Measurements from ENCODE around the gene TCHP.

The TCHP gene

DNA sequence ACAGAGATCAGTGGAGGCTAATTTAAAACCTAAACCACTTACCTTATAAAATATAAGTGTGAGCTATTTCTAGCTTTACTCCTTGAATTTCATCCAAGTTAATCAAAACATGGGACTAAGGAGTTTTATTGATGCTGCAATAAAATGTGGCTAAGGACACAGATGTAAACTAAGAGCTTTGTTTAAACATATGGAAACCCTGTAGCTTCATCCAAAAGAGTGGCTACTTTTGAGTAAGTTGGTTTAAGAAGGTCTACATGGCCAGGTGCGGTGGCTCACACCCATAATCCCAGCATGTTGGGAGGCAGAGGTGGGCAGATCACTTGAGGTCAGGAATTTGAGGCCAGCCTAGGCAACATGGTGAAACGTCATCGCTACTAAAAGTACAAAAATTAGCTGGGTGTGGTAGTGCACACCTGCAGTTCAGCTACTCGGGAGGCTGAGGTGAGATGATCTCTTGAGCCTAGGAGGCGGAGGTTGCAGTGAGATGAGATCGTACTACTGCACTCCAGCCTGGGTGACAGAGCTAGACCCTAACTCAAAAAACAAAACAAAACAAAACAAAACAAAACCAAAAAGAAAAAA is 40.4 kb downstream of the TCHP start:
- DNase-seq = no peak

DNA sequence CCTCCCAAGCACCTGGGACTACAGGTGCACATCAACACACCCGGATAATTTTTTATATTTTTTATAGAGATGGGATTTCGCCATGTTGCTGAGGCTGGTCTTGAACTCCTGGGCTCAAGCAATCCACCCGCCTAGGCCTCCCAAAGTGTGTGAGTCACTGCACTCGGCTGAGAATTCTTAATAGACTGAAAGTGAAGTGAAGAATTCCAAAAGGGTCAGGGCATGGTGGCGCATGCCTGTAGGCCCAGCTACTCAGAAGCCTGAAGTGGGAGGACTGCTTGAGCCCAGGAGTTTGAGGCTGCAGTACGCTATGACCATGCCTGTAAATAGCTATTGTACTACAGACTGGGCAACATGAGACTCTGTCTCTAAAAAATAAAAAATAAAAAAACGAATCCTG is 43.7 kb downstream of the TCHP start:
- no peak for DNase-seq

GRCh38 chr12:109944561-109945359 is 44.7 kb downstream of the TCHP start:
- DNase-seq = no peak

DNA sequence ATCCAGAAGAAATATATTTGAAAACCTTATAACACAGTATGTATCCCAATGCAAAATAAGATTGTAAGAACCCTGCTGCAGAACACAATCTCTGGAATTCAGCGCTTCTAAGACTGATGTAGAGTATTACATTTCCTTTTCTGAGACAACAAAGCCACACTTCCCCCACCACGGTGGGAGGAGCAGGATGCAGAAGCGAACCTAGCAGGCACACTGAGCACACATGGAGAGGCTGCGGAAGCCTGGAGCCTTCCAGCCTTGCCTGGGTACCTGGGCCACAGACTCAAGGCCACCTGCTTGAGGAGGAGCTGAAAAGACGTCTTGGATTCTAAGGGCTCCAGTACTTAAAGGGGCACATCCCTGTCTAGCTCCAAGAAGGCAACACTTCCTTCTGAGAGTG is 46.4 kb downstream of the TCHP start:
- DNase-seq = no peak

DNA sequence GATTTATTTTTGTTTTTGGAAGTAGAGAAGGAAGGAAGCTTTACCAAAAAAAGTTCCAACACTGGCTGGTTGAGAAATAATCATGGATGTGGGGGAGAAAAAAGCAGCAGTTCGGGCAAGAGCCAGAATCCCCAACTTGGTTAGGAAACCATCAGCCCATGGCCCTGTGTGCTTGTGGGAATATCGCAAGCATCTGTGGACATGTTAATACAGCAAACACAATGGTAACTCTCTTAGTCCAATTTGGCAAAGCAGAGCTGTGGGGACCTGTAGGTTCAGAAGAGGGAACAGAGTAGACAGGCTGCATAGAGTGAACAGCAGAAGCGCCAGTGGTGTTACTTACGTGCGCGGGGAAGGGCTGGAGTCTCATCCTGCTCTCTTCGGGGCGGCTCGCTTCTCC is 46.8 kb downstream of the TCHP start:
- no peak for DNase-seq

- DNase-seq = no peak
Observed at GRCh38 chr12:109947521-109947920, 47.4 kb downstream of the TCHP start.

GRCh38 chr12:109948368-109948767 is 48.3 kb downstream of the TCHP start:
- no peak for DNase-seq

- no peak for DNase-seq
Observed at GRCh38 chr12:109949089-109949488, 49.0 kb downstream of the TCHP start.

DNA sequence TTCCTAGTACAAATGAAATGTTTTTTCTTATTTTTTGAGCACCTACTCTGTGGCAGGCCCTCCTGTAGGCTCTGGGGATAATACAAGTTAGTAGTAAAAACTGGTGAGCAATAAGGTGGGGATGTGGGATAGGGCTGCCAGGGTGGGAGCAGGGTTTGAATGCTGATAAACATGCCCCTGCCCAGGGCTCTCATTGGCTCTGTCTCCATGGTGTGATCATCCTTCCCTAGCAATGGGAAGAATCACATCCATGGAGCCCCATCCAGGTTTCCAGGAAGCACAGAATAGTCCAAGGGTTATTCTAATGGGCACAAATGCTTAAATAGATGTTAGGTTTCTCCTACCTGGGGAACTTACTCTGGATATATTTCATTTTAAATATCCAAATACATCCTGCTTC is 50.6 kb downstream of the TCHP start:
- no peak for DNase-seq

- DNase-seq = no peak
Observed at GRCh38 chr12:109951136-109951535, 51.1 kb downstream of the TCHP start.

GRCh38 chr12:109951751-109952150 is 51.7 kb downstream of the TCHP start:
- no peak for DNase-seq

DNA sequence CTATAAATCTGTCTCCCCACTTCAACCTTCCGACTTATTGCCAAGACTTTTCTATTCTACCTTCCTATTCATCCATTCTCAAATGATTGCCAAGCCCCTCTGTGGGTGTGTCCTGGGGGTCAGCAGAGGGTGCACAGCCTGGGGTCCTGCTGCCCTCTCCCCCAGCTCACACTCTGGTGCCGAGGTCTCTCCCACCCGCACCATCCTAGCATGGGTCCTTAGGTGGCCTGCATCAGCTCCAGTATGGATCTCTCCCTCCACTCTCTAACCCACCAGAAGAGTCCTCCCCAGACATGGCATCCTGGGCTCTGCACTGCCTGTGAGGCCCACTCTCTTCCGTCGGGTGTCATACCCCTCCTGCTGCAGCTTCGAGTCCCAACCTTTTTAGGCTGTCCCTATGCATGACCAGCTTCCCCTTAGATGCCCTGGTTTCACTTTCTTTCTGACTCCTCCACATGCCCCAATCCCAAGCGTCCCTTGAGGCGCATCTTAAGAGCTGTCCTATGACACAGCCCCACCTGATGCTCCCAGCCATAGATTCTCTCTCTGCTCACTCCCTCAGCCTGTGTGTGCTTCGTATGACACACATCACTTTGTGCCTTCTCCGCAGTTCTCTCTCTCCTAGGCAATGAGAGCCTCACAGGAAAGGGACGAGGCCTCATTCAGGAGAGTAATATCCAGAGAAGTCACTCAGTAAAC is 52.2 kb downstream of the TCHP start:
- DNase-seq = no peak

- DNase-seq = no peak
Observed at GRCh38 chr12:109952873-109953272, 52.8 kb downstream of the TCHP start.

- no peak for DNase-seq
Observed at GRCh38 chr12:109953656-109954055, 53.6 kb downstream of the TCHP start.

- DNase-seq = no peak
Observed at GRCh38 chr12:109958374-109958773, 58.3 kb downstream of the TCHP start.

DNA sequence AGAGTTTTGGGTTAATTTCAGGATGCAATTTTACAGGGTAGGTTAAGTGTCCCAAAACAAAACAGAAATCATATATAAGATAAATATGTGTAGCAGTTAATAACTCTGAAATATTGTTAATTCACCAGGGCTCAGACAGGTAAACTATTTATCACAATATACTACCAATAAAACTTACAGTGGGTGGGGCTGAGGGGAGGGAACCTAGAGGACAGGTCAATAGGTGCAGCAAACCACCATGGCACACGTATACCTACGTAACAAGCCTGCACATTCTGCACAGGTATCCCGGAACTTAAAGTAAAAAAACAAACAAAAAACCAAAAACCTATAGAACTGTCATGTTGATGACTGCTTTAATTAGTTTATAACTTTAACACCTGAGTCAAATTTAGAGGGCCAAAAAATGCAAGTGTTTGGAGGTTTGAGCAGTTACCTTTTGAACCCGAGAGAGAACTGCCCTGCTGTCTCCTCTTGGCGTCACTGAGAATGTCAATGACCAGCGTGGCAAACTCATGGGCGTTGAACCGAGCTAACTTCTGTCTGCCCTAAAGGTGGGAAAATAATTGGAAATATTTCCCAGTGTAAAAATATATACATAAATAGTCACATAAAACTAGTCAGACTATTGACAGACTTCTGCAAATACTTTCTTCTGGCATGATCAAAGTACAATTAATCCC is 59.5 kb downstream of the TCHP start:
- no peak for DNase-seq

GRCh38 chr12:109961201-109961600 is 61.1 kb downstream of the TCHP start:
- no peak for DNase-seq

- no peak for DNase-seq
Observed at GRCh38 chr12:109961612-109962011, 61.5 kb downstream of the TCHP start.

GRCh38 chr12:109962398-109962797 is 62.3 kb downstream of the TCHP start:
- DNase-seq = no peak

GRCh38 chr12:109963330-109963729 is 63.3 kb downstream of the TCHP start:
- DNase-seq = no peak

- no peak for DNase-seq
Observed at GRCh38 chr12:109963743-109964429, 63.8 kb downstream of the TCHP start.

DNA sequence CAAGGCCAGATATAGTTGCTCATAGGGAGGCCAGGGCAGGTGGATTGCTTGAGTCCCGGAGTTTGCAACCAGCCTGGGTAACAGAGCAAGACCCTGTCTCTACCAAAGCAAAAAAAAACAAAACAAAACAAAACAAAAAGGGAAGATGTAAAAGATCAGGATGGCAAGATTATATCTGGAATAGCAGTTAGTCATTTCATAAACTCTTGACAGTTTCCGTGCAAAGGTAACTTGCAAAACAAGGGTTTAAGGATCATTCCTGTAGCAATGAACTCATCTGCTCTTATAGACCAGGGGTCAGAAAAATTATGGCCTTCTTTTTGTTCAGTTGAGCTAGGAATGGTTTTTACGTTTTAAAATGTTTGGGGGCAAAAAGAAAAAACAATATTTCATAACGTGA is 66.5 kb downstream of the TCHP start:
- no peak for DNase-seq

Data from NCI-H146 (cell line).